Medulla oblongata (tissue), 1 donor: Measurements from ENCODE around the gene DOCK9.
"Not testable (repeated sequence)": the region's sequence is repeated elsewhere in the genome, so short reads cannot be mapped to it uniquely, and the experiment has no call there.

Source experiments
- DNase-seq: peaks from one replicate; pipeline ENCODE4 v3.0.0-alpha.2; 2015; ENCODE audit errors: extremely low spot score

Gene DOCK9

DNA sequence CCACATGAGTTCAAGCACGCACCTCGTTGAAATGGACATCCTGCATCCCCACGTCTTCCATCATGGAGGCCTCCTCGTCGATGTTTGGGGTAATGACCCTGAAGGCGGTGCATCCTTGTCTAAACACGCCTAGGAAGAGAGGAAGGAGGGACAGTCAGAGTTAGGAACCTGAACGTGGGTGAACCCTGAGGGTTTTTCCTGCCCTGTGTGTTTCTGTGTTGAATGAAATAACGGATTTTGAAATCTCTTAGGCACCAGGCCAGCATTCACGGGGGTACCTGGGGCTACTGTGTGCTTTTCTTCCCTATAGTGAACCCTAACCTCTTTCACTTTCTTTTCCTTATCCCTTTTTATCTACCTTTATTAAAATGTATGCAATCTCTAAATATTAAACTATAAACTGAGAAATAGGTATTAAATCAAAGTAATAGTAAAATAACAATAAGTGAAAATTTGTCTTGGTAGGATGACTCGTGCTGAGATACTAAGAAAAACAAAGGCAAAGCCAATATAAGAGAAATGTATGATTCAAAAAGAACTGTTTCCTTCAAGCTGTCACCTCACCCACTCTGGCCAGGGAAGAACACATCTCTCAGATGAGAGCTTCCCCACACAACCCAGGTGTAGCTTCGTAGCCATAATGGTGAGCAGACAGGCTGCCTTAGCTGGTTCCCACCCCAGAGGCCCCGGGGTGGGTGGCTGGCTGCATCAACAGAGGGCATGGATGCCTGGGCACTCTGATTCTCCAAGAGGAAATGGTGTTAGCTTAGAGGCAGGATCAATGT, 153.3 kb downstream of the DOCK9 start:
- DNase-seq = no peak

- DNase-seq = no peak
Measured at GRCh38 chr13:98823442-98823841, 154.4 kb downstream of the DOCK9 start.

DNA sequence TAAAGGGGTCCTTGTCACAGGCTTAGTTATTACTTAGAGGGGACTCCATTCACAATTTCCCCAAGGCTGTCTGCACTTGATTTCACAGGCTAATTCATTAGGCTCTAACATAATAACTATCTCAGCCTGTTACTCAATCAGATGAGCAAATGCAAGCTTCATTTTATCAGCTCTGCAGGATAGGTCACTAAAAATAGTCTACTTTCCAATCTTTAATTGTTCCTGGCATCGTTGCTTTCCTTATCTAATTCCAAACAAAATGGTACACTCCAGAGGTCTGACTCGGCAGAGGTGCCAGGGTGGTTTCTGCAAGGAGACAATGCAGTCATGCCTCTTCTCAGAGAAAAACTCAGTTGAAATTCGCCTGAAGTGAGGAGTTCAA, 155.6 kb downstream of the DOCK9 start:
- DNase-seq = no peak

- DNase-seq = no peak
Measured at GRCh38 chr13:98821372-98822224, 156.3 kb downstream of the DOCK9 start.

DNA sequence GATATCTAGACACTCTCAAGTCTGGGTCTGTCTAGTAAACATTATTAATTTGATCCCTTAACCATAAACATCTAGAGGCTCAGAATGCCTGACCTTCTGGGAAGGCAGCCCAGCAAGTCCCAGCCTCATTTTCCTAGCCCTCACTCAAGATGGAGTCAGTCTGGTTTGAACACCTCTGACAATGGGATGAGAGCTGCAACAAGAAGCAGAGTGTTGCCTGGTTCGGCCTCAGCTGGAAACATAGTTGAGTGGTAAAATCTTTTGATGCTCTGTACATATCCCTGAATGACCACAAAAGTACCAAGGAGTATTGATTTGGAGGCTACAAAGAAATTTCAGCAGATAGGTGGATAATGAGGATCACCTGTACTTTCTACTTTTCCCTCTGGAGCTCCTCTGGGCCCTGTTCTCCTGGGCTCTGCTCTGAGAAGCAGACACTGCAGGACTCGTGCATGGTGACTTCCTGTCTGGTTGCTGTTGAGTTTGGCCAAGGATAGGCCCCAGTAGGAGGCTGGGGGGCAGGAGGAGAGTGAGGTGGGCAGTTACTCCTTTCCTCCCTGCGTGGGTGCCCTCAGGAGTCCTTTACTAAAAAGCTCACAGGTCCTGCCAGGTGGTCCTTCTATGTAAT, 157.0 kb downstream of the DOCK9 start:
- no peak for DNase-seq

GRCh38 chr13:98820300-98820699, 157.6 kb downstream of the DOCK9 start:
- DNase-seq = no peak

DNA sequence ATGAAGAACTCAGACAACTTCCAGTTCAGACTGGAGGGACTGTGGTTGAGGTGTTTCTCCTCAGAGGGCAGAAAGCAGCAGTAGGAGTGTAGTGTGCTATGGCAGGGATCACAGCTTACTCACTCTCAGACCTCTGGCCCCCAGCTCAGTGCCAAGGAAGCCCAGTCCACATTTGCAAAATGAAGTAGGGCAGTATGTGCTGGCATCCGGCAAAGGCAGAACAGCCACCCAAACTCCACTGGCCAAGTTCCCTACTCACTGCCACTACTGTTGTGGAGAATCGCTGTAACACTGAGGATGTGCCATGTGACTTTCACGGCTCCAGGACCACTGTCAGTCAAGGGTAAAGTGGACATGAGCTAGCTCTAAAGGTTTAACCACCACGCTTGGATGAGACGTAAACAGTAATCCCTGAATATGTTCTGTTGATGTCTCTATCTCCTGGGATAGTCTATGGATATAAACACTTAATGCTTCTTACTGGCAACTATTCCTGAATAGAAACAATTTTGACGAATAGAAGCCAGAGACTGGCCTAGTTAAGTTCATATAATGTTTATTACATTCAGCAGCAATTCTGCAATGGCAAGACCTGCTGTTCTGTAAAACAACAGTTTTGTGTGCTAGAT, 158.4 kb downstream of the DOCK9 start:
- DNase-seq = no peak

- no peak for DNase-seq
Measured at GRCh38 chr13:98816406-98816805, 161.5 kb downstream of the DOCK9 start.

DNA sequence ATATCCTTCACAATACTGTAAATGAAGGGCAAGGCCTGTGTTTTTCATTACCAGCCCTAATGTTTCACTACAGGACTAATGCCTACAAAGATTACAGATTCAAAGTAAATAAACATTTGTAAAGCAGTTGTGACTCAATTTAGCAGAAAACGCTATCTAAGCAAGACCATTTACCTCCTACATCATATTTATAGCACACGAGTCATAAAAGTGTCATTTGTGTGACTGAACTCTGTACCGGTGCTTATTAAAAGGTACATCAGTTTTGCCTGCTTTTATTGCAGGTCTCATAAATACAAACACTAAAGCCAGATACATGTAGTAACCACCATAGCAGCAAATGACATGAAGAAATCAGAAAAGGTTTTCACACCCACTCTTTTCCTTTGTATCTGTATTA, 163.9 kb downstream of the DOCK9 start:
- no peak for DNase-seq

- not testable (repeated sequence) for DNase-seq
Measured at GRCh38 chr13:98812186-98812790, 165.6 kb downstream of the DOCK9 start.

GRCh38 chr13:98810746-98811145, 167.1 kb downstream of the DOCK9 start:
- DNase-seq = no peak

DNA sequence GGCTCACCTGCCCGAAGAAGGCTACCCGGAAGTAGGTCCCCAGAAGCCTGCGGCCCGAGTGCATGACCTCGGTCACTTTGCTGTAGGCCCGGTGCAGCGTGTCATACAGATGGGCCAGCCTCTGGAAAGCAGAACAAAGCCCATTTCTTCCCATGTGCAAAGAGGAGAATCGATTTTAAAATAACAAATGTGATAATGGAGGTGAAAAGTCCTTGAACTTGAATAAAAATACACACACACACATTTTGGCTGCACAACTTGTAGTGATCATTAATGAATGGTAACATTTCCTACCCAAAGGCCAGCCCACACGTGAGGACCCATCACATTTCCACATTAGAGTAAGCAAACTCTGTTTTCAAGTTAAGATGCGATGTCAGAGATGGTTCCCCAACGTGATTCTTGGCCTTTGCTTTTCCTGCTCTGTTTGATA, 168.5 kb downstream of the DOCK9 start:
- no peak for DNase-seq

GRCh38 chr13:98807774-98808173, 170.1 kb downstream of the DOCK9 start:
- no peak for DNase-seq

GRCh38 chr13:98804336-98804855, 173.5 kb downstream of the DOCK9 start:
- no peak for DNase-seq

GRCh38 chr13:98803921-98804320, 173.9 kb downstream of the DOCK9 start:
- DNase-seq = no peak

DNA sequence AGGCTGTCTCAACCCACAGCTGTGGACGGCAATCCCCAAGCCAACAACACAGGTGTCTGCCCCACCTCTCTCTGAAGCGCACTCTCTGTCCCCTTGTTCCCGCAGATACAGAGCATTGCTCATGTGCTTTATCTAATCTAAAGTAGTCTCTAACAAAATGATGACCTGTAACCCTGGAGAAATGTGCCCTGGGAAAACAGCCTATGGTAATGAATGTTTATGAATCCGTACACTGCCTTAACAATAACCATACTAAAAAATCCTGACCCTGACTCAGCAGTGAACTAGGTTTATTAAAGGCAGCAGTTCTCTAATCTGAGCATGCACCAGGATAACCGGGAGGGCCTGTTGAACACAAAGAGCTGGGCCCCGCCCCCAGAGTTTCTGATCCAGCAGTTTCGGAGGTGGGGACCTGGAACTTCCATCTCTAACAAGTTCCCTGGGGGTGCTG, 174.7 kb downstream of the DOCK9 start:
- DNase-seq = no peak

DNA sequence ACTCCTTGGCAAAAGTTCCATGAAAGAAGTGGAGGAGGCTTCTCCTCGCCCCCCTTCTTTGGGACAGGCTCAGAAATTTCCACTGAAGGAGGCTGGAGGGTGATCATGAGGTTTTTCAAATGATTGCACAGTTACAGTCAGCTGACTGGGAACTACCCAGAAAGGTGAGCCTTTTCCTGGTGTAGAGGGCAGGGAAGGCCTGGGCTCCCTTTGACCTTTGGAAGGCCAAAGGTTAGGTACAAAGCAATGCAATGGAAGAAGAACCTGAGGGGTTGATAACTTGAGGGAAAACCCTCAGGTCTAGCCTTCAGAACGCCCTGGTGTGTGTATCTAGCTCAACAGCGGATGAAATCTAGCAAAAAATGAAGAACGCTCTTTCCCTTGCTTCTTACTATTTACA, 175.3 kb downstream of the DOCK9 start:
- no peak for DNase-seq

- DNase-seq = no peak
Measured at GRCh38 chr13:98801626-98802418, 176.0 kb downstream of the DOCK9 start.

DNA sequence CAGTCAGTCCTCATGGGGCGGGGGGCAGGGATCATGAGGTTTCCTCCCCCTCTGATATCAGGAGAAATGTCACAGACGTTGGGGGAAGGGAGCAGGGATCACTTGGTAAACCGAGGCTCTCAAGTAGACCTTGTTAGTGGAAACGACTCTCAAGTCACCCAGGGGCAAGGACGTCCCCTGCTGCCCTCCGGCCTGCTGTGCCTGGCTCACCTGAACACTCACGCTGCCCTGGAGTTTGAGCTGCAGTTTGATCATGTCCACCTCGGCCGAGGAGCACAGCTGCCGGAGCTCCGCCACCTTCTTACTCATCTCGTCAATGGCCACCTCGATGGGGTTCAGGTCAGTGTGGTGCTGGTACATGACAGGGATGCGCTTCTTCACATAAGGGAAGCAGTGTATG, 177.8 kb downstream of the DOCK9 start:
- no peak for DNase-seq

DNA sequence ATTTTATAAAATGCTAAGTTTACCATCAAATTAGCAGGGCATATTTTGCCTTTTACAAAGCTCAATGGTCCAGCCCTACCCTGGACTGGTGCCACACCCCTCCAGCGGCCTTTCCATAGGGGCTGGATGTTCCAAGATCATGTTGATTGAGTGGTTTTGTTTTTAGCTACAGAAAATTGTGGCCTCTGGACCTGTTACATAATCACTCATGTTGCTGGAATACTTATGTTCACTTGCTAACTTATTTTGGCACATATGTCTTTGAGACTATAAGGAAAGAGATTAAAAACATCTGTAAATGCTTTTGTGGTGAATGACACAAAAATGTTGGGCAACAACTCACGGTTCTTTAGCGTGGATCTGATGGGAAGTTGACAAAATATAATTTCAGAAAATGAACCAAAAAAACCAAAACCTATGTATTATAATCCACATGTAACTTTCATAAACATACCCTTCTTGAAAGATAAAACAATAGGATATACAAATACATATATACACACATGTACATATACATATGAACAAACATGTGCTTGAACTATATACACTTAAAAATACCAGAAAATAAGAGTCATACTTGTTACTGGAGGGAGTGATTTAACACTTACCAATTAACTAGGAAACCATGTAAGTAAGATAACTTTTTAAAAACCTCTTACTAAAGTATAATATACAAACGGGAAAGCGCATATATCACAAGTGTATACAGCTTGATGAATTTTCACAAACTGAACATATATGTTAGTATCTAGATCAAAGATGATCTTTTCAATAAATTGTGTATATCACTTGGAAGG, 178.8 kb downstream of the DOCK9 start:
- no peak for DNase-seq
